ENCODE results near the gene SLC7A8.

Gene SLC7A8

GRCh38 chr14:23158779-23159178 lies 24.7 kb downstream of the SLC7A8 start:
- DNase-seq (ENCODE audit: low read depth, low spot score) = no peak

- DNase-seq (ENCODE audit: low read depth, low spot score) = no peak
Measured at GRCh38 chr14:23154964-23155587, 28.4 kb downstream of the SLC7A8 start.

- no peak for DNase-seq (ENCODE audit: low read depth, low spot score)
Measured at GRCh38 chr14:23153851-23154796, 29.3 kb downstream of the SLC7A8 start.

- DNase-seq (ENCODE audit: low read depth, low spot score) = no peak
Measured at GRCh38 chr14:23151342-23151741, 32.1 kb downstream of the SLC7A8 start.

- DNase-seq (ENCODE audit: low read depth, low spot score) = no peak
Measured at GRCh38 chr14:23149745-23150144, 33.7 kb downstream of the SLC7A8 start.

- no peak for DNase-seq (ENCODE audit: low read depth, low spot score)
Measured at GRCh38 chr14:23148591-23149249, 34.7 kb downstream of the SLC7A8 start.

- no peak for DNase-seq (ENCODE audit: low read depth, low spot score)
Measured at GRCh38 chr14:23147676-23148075, 35.8 kb downstream of the SLC7A8 start.

- no peak for DNase-seq (ENCODE audit: low read depth, low spot score)
Measured at GRCh38 chr14:23146980-23147379, 36.5 kb downstream of the SLC7A8 start.

- no peak for DNase-seq (ENCODE audit: low read depth, low spot score)
Measured at GRCh38 chr14:23146351-23146910, 37.0 kb downstream of the SLC7A8 start.

- no peak for DNase-seq (ENCODE audit: low read depth, low spot score)
Measured at GRCh38 chr14:23145794-23146350, 37.6 kb downstream of the SLC7A8 start.

- DNase-seq (ENCODE audit: low read depth, low spot score) = no peak
Measured at GRCh38 chr14:23143911-23144310, 39.5 kb downstream of the SLC7A8 start.

- DNase-seq (ENCODE audit: low read depth, low spot score) = no peak
Measured at GRCh38 chr14:23142826-23143225, 40.6 kb downstream of the SLC7A8 start.

GRCh38 chr14:23141706-23142444 lies 41.6 kb downstream of the SLC7A8 start:
- DNase-seq (ENCODE audit: low read depth, low spot score) = no peak

GRCh38 chr14:23140371-23140770 lies 43.1 kb downstream of the SLC7A8 start:
- DNase-seq (ENCODE audit: low read depth, low spot score) = no peak

GRCh38 chr14:23139874-23140273 lies 43.6 kb downstream of the SLC7A8 start:
- DNase-seq (ENCODE audit: low read depth, low spot score) = no peak

GRCh38 chr14:23137813-23138535 lies 45.5 kb downstream of the SLC7A8 start:
- no peak for DNase-seq (ENCODE audit: low read depth, low spot score)

GRCh38 chr14:23137192-23137812 lies 46.2 kb downstream of the SLC7A8 start:
- no peak for DNase-seq (ENCODE audit: low read depth, low spot score)

GRCh38 chr14:23136566-23137133 lies 46.8 kb downstream of the SLC7A8 start:
- no peak for DNase-seq (ENCODE audit: low read depth, low spot score)

GRCh38 chr14:23132970-23133369 lies 50.5 kb downstream of the SLC7A8 start:
- DNase-seq (ENCODE audit: low read depth, low spot score) = no peak

GRCh38 chr14:23131482-23131881 lies 52.0 kb downstream of the SLC7A8 start:
- no peak for DNase-seq (ENCODE audit: low read depth, low spot score)

Data from activated naive CD8-positive, alpha-beta T cell treated with anti-CD3 and anti-CD28 coated beads, Interleukin-2, amount 50 U/mL, for 16 hours (primary cell).